GM12874 (cell line): Measurements from ENCODE around the gene STPG3.

Experiments used
- CTCF ChIP-seq: IDR thresholded peaks from 2 replicates; pipeline ENCODE4 v1.5.1; 2011; ENCODE audit warnings: low read depth, mild to moderate bottlenecking, control low read depth, low read length, moderate library complexity; ENCODE audit not compliant: insufficient read depth

Gene STPG3

GRCh38 chr9:137218754-137219271, 32.3 kb upstream of the STPG3 start:
- TF ChIP-seq CTCF, result no peak

DNA sequence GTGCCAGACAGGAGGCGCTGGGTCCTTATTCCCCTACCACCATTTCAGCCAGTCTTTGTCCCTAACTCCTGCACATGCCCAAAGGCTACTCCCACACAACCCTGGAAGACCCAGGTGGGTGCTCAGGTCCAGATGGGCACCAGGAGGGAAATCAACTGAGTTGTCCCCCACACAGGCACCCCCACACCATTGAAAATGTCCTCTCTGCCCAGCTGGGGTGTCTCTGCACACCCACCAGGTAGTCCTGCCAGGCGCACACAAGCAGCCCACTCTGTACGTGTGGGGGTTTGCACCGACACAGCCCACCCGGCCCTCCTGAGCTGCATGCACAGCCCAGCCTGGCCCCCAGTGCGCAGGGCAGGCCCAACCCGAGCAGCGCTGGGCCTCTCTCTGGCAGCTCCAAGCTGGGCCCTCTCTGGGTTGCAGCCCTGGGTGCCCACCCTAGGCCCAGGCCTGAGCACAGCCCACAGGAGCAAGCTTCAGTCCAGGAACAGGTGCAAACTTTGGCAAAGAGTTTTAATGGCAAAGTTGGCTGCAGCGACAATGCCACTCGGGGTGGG, 31.2 kb upstream of the STPG3 start:
- TF ChIP-seq CTCF, result no peak

DNA sequence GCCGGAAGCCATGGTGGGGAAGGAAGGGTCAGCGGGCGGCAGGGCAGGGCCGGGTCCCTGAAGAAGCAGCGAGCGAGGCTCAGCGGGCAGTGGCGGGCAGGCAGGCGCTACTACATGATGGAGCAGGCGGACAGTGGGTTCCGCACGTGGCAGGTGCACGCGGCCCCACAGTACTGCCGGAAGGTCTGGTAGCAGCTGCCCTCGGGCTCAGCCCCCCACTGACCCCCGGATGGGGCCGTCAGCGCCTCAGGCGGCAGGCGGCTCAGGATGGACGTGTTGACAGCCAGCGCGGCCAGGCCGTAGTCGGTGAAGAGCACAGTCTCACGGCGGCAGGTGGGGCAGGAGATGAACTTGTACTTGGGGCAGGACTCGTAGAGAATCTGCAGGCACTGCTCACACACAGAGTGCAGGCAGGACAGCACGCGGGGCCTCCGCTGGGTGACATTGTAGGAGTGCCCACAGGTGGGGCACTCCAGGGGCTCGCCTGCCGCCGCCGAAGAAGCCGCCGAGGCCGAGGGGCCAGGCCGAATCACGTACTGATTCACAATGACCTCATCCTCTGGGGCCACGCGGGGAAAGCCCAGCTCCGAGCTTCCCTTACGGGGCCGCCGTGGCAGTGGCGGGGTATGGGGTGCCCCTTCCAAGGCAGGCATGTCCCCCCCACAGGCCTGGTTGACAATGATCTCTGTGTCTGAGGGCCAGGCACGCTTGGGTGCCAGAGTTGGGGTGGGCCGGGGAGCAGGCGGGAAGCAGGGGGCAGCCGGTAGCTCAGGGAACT, 30.6 kb upstream of the STPG3 start:
- no peak for TF ChIP-seq CTCF

DNA sequence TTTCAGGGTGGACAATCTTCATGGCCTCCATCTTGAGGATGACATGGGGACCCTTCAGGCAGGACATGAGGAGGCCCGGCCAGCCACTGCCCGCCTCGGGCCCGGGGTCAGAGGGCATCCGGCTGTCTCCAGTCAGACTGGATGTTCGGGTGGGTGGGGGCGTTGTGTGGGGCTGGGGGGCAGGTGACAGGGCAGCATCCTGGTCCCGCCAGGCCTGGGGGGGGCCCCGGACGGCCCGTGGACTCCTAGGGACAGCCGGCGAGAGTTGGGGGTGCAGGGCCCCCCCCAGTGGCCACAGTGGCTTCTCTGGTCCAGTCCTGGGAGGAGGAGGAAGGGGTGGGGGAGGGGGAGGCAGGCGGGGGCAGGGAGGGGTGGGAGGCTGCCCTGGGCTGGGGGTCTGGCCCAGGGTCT, 30.0 kb upstream of the STPG3 start:
- no peak for TF ChIP-seq CTCF

DNA sequence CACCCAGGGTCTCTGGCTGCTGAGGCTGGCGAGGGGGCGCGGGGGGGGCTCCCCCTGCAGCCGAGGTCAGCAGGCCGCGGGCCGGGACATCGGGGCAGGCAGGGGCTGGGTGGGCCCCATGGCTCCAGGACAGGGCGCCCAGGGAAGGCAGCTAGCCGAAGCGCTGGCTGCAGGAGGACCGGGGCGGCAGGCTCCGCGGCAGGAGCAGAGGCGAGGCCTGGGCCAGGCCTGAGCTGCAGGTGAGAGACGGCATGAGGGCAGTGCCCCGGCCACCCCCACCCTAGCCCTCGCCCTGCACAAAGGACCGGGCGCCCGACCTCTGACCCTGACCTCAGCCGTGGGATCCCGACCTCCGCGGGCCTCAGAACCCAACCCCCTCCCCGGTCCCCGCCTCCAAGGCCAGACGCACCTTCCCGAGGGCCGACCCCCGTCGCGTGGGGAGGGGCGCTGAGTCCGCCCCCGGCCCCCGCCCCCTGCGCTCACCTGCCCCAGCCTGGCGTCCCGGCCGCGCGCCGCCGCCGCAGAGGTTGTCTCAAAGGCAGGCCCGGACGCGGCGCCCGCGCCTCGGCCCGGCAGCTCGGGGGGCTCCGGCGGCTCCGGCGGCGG, 29.5 kb upstream of the STPG3 start:
- TF ChIP-seq CTCF, result no peak

DNA sequence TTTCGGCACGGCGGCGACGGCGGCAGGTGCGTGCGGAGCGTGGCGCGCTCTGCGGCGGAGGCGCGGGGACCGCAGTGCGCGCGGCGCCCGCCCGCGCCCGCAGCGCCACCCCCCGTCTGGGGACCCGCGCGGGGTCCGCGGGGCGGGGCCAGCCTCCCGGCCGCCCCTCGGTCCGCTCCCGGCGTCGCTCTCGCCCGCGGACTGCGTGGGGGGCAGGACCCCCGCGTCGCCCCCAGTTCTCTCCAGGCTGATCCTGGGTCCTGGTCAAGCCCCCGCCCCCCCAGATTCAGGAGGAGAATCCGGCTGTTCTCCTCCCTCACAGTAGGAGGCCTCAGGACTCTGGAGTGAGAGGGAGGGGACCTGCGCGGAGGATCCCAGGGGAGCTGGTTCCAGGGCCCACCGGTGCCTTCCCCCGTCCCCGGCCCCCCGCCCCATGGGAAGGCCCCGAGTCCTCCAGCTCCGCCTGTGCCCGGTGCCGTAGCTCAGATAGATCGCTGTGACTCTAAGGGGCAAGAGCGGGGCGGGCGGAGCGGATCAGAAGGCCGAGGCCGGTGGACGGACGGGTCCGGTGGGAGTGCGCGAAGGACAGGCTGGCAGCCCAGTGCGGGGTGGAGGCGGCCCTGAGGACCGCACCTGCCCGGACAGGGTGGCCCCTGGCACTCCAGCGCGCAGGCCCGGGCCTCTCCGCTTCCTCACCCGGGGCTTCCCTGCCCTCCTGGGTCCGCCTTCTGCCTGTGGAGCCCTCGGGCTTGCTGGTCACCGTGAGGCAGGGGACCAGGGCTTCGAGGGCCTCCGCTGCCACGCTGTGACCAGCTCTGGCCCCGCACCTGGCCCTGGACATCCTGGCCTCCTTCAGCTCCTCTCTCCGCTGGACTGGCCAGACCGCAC, 28.7 kb upstream of the STPG3 start, which contains the start of gene RNF208:
RNF208 (minus strand) TSS at position 51 of the 888 bp plus-strand sequence. CDS start 1,028 bp downstream, outside the sequence.
- TF ChIP-seq CTCF, result no peak
